HG02981 (cell line): ENCODE results near the gene NFE2.

ENCODE experiments used
- ATAC-seq: cut with Tn5 transposase; IDR thresholded peaks from one replicate; pipeline ENCODE4 v1.9.1; 2021; ENCODE audit warnings: mild to moderate bottlenecking, moderate library complexity; ENCODE audit not compliant: unreplicated experiment

The NFE2 gene

GRCh38 chr12:54253240-54253639 lies 47.6 kb downstream of the NFE2 start:
- ATAC-seq = no peak

GRCh38 chr12:54251667-54252284 lies 49.0 kb downstream of the NFE2 start:
- ATAC-seq = no peak

DNA sequence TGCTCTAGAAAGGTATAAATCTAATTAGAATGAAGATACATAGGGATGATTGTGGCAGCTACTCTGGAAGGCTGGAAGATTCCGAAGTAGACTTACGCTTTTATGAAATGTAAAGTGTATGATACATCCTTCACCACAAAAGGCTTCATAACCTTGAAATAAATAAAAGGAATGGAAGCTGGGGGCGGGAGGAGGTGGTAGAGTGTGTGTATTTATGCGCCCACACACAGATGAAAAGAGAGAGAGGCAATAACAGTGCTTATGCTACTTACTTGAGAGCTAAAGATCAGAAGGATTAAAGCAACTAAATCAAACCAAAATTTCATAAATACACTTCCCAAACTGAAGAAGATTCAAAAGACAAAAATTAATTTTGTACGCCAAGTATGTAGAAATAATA lies 51.3 kb downstream of the NFE2 start:
- no peak for ATAC-seq

GRCh38 chr12:54246011-54246641 lies 54.7 kb downstream of the NFE2 start:
- no peak for ATAC-seq
